Caco-2 (cell line): ENCODE data around the gene DPH3. TPM values are rescaled to one million over a fixed set of nuclear protein-coding genes. Genes with fewer than 3 reads are reported as not detected.

Source experiments
- BruUV-seq: library from RNA; stranded (reverse); fragments of 400-500 nt; replicated peaks from 2 replicates; lab custom pipeline; 2021; lab: Mats Ljungman, UMichigan
- CTCF ChIA-PET: fragments of 300-600 bp; sonication (Branson Sonifier 250); formaldehyde crosslinking; loops from one replicate; lab custom pipeline; 2022; ENCODE audit warnings: antibody characterized with exemption; lab: Charles Lee
- POLR2A ChIA-PET: fragments of 300-600 bp; sonication (Branson Sonifier 250); formaldehyde crosslinking; loops from one replicate; lab custom pipeline; 2022; ENCODE audit warnings: antibody characterized with exemption; lab: Charles Lee
- DNase-seq, 2 experiments: peaks; one replicate each; pipeline versions ENCODE4 v3.0.0 to v3.0.0-alpha.2; 2020 to 2022
- H3K27me3 ChIP-seq: replicated peaks from 2 replicates; pipeline ENCODE4 v1.6.0; 2011; ENCODE audit warnings: low read length; ENCODE audit not compliant: control insufficient read depth, insufficient read depth
- H3K36me3 ChIP-seq: 2 replicates; pipeline ENCODE4 v1.5.1; 2011; ENCODE audit warnings: low read length; ENCODE audit not compliant: control insufficient read depth, insufficient read depth
- H3K4me1 ChIP-seq: fragments of 250-450 bp; sonication (Bioruptor Pico); 2 replicates; pipeline ENCODE4 v1.5.1; 2020; ENCODE audit warnings: mild to moderate bottlenecking
- H3K4me3 ChIP-seq: 2 replicates; pipeline ENCODE4 v1.5.1; 2011; ENCODE audit warnings: low read depth, mild to moderate bottlenecking, control low read depth, low read length
- H3K9me3 ChIP-seq: fragments of 250-450 bp; sonication (Bioruptor Pico); 2 replicates; pipeline ENCODE4 v1.5.1; 2020; ENCODE audit warnings: mild to moderate bottlenecking, moderate library complexity
- H3K27ac Mint-ChIP-seq: one replicate; pipeline ENCODE4 v1.8.0; 2022; ENCODE audit warnings: mixed read lengths; ENCODE audit not compliant: unreplicated experiment
- H3K27me3 Mint-ChIP-seq: one replicate; pipeline ENCODE4 v1.8.0; 2022; ENCODE audit warnings: mixed read lengths; ENCODE audit not compliant: insufficient read depth, unreplicated experiment
- H3K36me3 Mint-ChIP-seq: one replicate; pipeline ENCODE4 v1.8.0; 2022; ENCODE audit warnings: mild to moderate bottlenecking, mixed read lengths; ENCODE audit not compliant: insufficient read depth, unreplicated experiment
- H3K4me1 Mint-ChIP-seq: one replicate; pipeline ENCODE4 v1.8.0; 2022; ENCODE audit warnings: low read depth, mixed read lengths; ENCODE audit not compliant: unreplicated experiment
- H3K4me3 Mint-ChIP-seq: one replicate; pipeline ENCODE4 v1.8.0; 2022; ENCODE audit warnings: mild to moderate bottlenecking, moderate library complexity, mixed read lengths; ENCODE audit not compliant: unreplicated experiment
- H3K9me3 Mint-ChIP-seq: one replicate; pipeline ENCODE4 v1.8.0; 2022; ENCODE audit warnings: mixed read lengths; ENCODE audit not compliant: unreplicated experiment
- CTCF ChIP-seq, 2 experiments: fragments of 200-600 bp in 1 of 2; IDR thresholded peaks; 1 replicate in 1 of 2; 2 replicates in 1 of 2; pipeline versions ENCODE4 v1.5.1 to v1.8.0; 2011 to 2022; ENCODE audit warnings: antibody characterized with exemption in 1 of 2, control low read depth in 1 of 2, inconsistent platforms in 1 of 2, low read depth in 1 of 2, low read length in 1 of 2, mild to moderate bottlenecking in 1 of 2, moderate library complexity in 1 of 2; ENCODE audit not compliant: insufficient read depth in 1 of 2, severe bottlenecking in 1 of 2, unreplicated experiment in 1 of 2
- intact Hi-C: fragments of 100-400 bp; cut with micrococcal nuclease; formaldehyde crosslinking; loops from one replicate; pipeline ENCODE4 v1.10.0; 2022; ENCODE audit not compliant: unreplicated experiment
- total RNA-seq: library from RNA; stranded (reverse); gene quantifications from 2 replicates; pipeline ENCODE4 v1.2.3, GENCODE V29; 2022

The DPH3 gene
- total RNA-seq, 1 experiment from 2014 or later: 30.0 TPM

GRCh38 chr3:16247282-16248061 lies 17.3 kb downstream of the DPH3 start:
- H3K27me3 ChIP-seq: no peaks in the 10 kb centered on the region
- POLR2A ChIA-PET: interaction anchor here (0.7 kb wide), 1 partner anchor 109 kb away, joined by 9 read pairs; no protein-coding TSS in a partner anchor
- H3K4me1 ChIP-seq: peaks cover 20% of the 10 kb centered on the region
- BruUV-seq: no TSS peak
- peak; percentile 73 to 80 for DNase-seq
- TF ChIP-seq CTCF (IDR thresholded peaks at IDR 0.05; ENCODE audit: insufficient read depth in 1 of 2, low read depth in 1 of 2, low read length in 1 of 2, severe bottlenecking in 1 of 2, unreplicated experiment in 1 of 2): peak; percentile 80 to 86
- H3K36me3 ChIP-seq: no peaks in the 10 kb centered on the region
- H3K4me3 ChIP-seq: no peak overlapping the region
- H3K4me3 Mint-ChIP-seq: peak overlapping the region; percentile 2
- H3K9me3 ChIP-seq: no peaks in the 10 kb centered on the region
- H3K36me3 Mint-ChIP-seq: no peaks in the 10 kb centered on the region
- peaks cover 2% of the 10 kb centered on the region for H3K27me3 Mint-ChIP-seq
- H3K4me1 Mint-ChIP-seq: peaks cover 5% of the 10 kb centered on the region
- intact Hi-C loops: loop anchor here (1.0 to 5.0 kb wide), 5 partner anchors 69 to 617 kb away; no protein-coding TSS in a partner anchor
- CTCF ChIA-PET: interaction anchor here (0.6 to 0.7 kb wide), 4 partner anchors 32 to 340 kb away, joined by 3 to 6 read pairs (median 3); no protein-coding TSS in a partner anchor
- H3K9me3 Mint-ChIP-seq: no peaks in the 10 kb centered on the region
- no peak overlapping the region for H3K27ac Mint-ChIP-seq

GRCh38 chr3:16245609-16246008 lies 19.1 kb downstream of the DPH3 start:
- peaks cover 10% of the 10 kb centered on the region; the same call in 1 of the 2 replicates for H3K4me1 ChIP-seq
- CTCF ChIA-PET: no interaction called here
- DNase-seq: no peak
- intact Hi-C loops: loop anchor here (5.0 kb wide), 1 partner anchor 183 kb away; no protein-coding TSS in a partner anchor
- H3K27me3 Mint-ChIP-seq: peaks cover 6% of the 10 kb centered on the region
- H3K27ac Mint-ChIP-seq: no peak overlapping the region
- no peaks in the 10 kb centered on the region for H3K9me3 Mint-ChIP-seq
- POLR2A ChIA-PET: no interaction called here
- BruUV-seq: no TSS peak
- H3K36me3 Mint-ChIP-seq: no peaks in the 10 kb centered on the region
- no peak overlapping the region for H3K4me3 Mint-ChIP-seq
- H3K27me3 ChIP-seq: no peaks in the 10 kb centered on the region
- H3K9me3 ChIP-seq: no peaks in the 10 kb centered on the region
- TF ChIP-seq CTCF (IDR thresholded peaks at IDR 0.05; ENCODE audit: insufficient read depth in 1 of 2, low read depth in 1 of 2, low read length in 1 of 2, severe bottlenecking in 1 of 2, unreplicated experiment in 1 of 2): no peak
- no peaks in the 10 kb centered on the region for H3K36me3 ChIP-seq
- no peaks in the 10 kb centered on the region for H3K4me1 Mint-ChIP-seq
- H3K4me3 ChIP-seq: no peak overlapping the region

GRCh38 chr3:16243706-16244490 lies 20.8 kb downstream of the DPH3 start:
- H3K4me1 Mint-ChIP-seq: no peaks in the 10 kb centered on the region
- intact Hi-C loops: no loop called here
- POLR2A ChIA-PET: no interaction called here

More at GRCh38 chr3:16243706-16244490, 20.8 kb downstream of the DPH3 start:
- H3K27ac Mint-ChIP-seq: no peak overlapping the region
- CTCF ChIA-PET: interaction anchor here (1.2 kb wide), 1 partner anchor 65 kb away, joined by 4 read pairs; no protein-coding TSS in a partner anchor
- peaks cover 10% of the 10 kb centered on the region; the same call in 1 of the 2 replicates for H3K4me1 ChIP-seq
- no peak for TF ChIP-seq CTCF (IDR thresholded peaks at IDR 0.05; ENCODE audit: insufficient read depth in 1 of 2, low read depth in 1 of 2, low read length in 1 of 2, severe bottlenecking in 1 of 2, unreplicated experiment in 1 of 2)
- H3K9me3 Mint-ChIP-seq: no peaks in the 10 kb centered on the region
- no peak overlapping the region for H3K4me3 ChIP-seq
- no TSS peak for BruUV-seq
- H3K9me3 ChIP-seq: no peaks in the 10 kb centered on the region
- H3K36me3 Mint-ChIP-seq: no peaks in the 10 kb centered on the region
- H3K27me3 ChIP-seq: no peaks in the 10 kb centered on the region
- peaks cover 6% of the 10 kb centered on the region for H3K27me3 Mint-ChIP-seq
- no peak for DNase-seq
- no peak overlapping the region for H3K4me3 Mint-ChIP-seq
- H3K36me3 ChIP-seq: no peaks in the 10 kb centered on the region
